ENCODE results near the gene TMPRSS6. TPM values are rescaled to one million over a fixed set of nuclear protein-coding genes. Genes with fewer than 3 reads are reported as not detected.

Gene TMPRSS6
- total RNA-seq, 2 donors from 2014 or later = not detected

GRCh38 chr22:37025500-37026070, 83.9 kb downstream of the TMPRSS6 start:
- DNase-seq (ENCODE audit: low spot score) (no peak), ATAC-seq (ENCODE audit: insufficient number of reproducible peaks, low FRiP score, low read depth) (no peak)
- no peaks in the 10 kb centered on the region for H3K27me3 ChIP-seq (replicated peaks; ENCODE audit: insufficient read depth)
- peaks cover 5 to 26% of the 10 kb centered on the region in 2 donors for H3K4me1 ChIP-seq (ENCODE audit: control insufficient read depth in 1 of 2, low read depth in 2 of 2)
- H3K4me3 ChIP-seq = no peak overlapping the region
- no peaks in the 10 kb centered on the region for H3K9me3 ChIP-seq
- H3K36me3 ChIP-seq = peaks cover 47% of the 10 kb centered on the region
- TF ChIP-seq CTCF (IDR thresholded peaks at IDR 0.05) = no peak
- no peak overlapping the region for H3K27ac ChIP-seq

GRCh38 chr22:37024339-37025157, 85.0 kb downstream of the TMPRSS6 start:
- DNase-seq (ENCODE audit: low spot score) (no peak), ATAC-seq (ENCODE audit: insufficient number of reproducible peaks, low FRiP score, low read depth) (no peak)
- Histone ChIP-seq H3K4me1 (ENCODE audit: control insufficient read depth in 1 of 2, low read depth in 2 of 2) (peaks cover 10 to 29% of the 10 kb centered on the region in 2 donors), H3K4me3 (no peak overlapping the region), H3K27ac (no peak overlapping the region), H3K27me3 (replicated peaks; ENCODE audit: insufficient read depth) (no peaks in the 10 kb centered on the region), H3K9me3 (no peaks in the 10 kb centered on the region), H3K36me3 (peaks cover 46% of the 10 kb centered on the region)
- no peak for TF ChIP-seq CTCF (IDR thresholded peaks at IDR 0.05)

- Histone ChIP-seq H3K4me1 (ENCODE audit: control insufficient read depth in 1 of 2, low read depth in 2 of 2) (peaks cover 10 to 29% of the 10 kb centered on the region in 2 donors), H3K27me3 (replicated peaks; ENCODE audit: insufficient read depth) (no peaks in the 10 kb centered on the region), H3K36me3 (peaks cover 39% of the 10 kb centered on the region), H3K9me3 (no peaks in the 10 kb centered on the region), H3K27ac (no peak overlapping the region), H3K4me3 (no peak overlapping the region)
- DNase-seq (ENCODE audit: low spot score) (no peak), ATAC-seq (ENCODE audit: insufficient number of reproducible peaks, low FRiP score, low read depth) (no peak)
- TF ChIP-seq CTCF (IDR thresholded peaks at IDR 0.05) = no peak
Measured at GRCh38 chr22:37023743-37024338, 85.7 kb downstream of the TMPRSS6 start.

- no peaks in the 10 kb centered on the region for H3K9me3 ChIP-seq
- ATAC-seq (ENCODE audit: insufficient number of reproducible peaks, low FRiP score, low read depth) (no peak), DNase-seq (ENCODE audit: low spot score) (no peak)
- no peak for TF ChIP-seq CTCF (IDR thresholded peaks at IDR 0.05)
- peaks cover 34% of the 10 kb centered on the region for H3K36me3 ChIP-seq
- H3K27me3 ChIP-seq (replicated peaks; ENCODE audit: insufficient read depth) = no peaks in the 10 kb centered on the region
- H3K4me1 ChIP-seq (ENCODE audit: control insufficient read depth in 1 of 2, low read depth in 2 of 2) = peaks cover 18 to 38% of the 10 kb centered on the region in 2 donors
- H3K4me3 ChIP-seq = no peak overlapping the region
- H3K27ac ChIP-seq = no peak overlapping the region
Measured at GRCh38 chr22:37022483-37023337, 86.8 kb downstream of the TMPRSS6 start.
